OCI-LY3 (cell line): ENCODE data around the gene TREH.

ENCODE experiments used
- CTCF ChIP-seq: fragments of 200-600, 300-600 bp; sonication (generic); IDR thresholded peaks from 2 replicates; pipeline ENCODE4 v1.5.1; 2014; ENCODE audit warnings: antibody characterized with exemption, low read length, low read depth
- EZH2phosphoT487 ChIP-seq: fragments of 200-600 bp; shearing (Covaris generic); IDR thresholded peaks from 2 replicates; pipeline ENCODE4 v1.6.1; 2018; ENCODE audit warnings: antibody characterized with exemption, mixed run types, low read depth

- TF ChIP-seq EZH2phosphoT487 (no peak), CTCF (no peak)
Observed at GRCh38 chr11:118656563-118657165, 22.8 kb downstream of the TREH start.
